Loucy (cell line): ENCODE results near the gene HCFC1.

Source experiments
- H2AFZ ChIP-seq: fragments of 200-600 bp; sonication (generic); 2 replicates; pipeline ENCODE4 v1.6.0; 2016; ENCODE audit warnings: antibody characterized with exemption, mild to moderate bottlenecking, low read length, moderate library complexity
- H3F3A ChIP-seq: fragments of 200-600 bp; 2 replicates; pipeline ENCODE4 v1.6.0; 2016; ENCODE audit warnings: antibody characterized with exemption, low read depth, mild to moderate bottlenecking
- H3K27me3 ChIP-seq: fragments of 200-600 bp; sonication (generic); 2 replicates; pipeline ENCODE4 v1.6.1; 2014; ENCODE audit warnings: low read length, mild to moderate bottlenecking; ENCODE audit not compliant: insufficient read depth, poor library complexity, severe bottlenecking
- H3K36me3 ChIP-seq: fragments of 200-600 bp; sonication (generic); 2 replicates; pipeline ENCODE4 v1.6.1; 2016; ENCODE audit warnings: low read length; ENCODE audit not compliant: insufficient read depth
- H3K4me1 ChIP-seq: fragments of 200-600 bp; sonication (generic); 2 replicates; pipeline ENCODE4 v1.5.1; 2014; ENCODE audit warnings: low read length, mild to moderate bottlenecking; ENCODE audit not compliant: insufficient read depth, poor library complexity, severe bottlenecking
- H3K4me2 ChIP-seq: fragments of 200-600 bp; sonication (generic); 2 replicates; pipeline ENCODE4 v1.6.0; 2014; ENCODE audit warnings: antibody characterized with exemption, low read length, low read depth, mild to moderate bottlenecking; ENCODE audit not compliant: poor library complexity, severe bottlenecking
- H3K4me3 ChIP-seq: fragments of 200-600 bp; sonication (generic); 2 replicates; pipeline ENCODE4 v1.5.1; 2014; ENCODE audit warnings: low read length, mild to moderate bottlenecking, mixed read lengths; ENCODE audit not compliant: poor library complexity, severe bottlenecking
- H3K79me2 ChIP-seq: fragments of 200-600 bp; sonication (generic); 2 replicates; pipeline ENCODE4 v1.6.1; 2014; ENCODE audit warnings: low read length; ENCODE audit not compliant: insufficient read depth
- H3K9ac ChIP-seq: fragments of 200-600 bp; sonication (generic); 2 replicates; pipeline ENCODE4 v1.6.0; 2014; ENCODE audit warnings: mild to moderate bottlenecking, low read depth, low read length, moderate library complexity; ENCODE audit not compliant: poor library complexity, severe bottlenecking
- H3K9me2 ChIP-seq: fragments of 200-600 bp; sonication (generic); replicated peaks from 2 replicates; pipeline ENCODE4 v1.6.1; 2016; ENCODE audit warnings: low read depth, low read length, mixed read lengths
- H3K9me3 ChIP-seq: fragments of 200-600 bp; sonication (generic); 2 replicates; pipeline ENCODE4 v1.6.1; 2014; ENCODE audit warnings: mild to moderate bottlenecking, antibody characterized with exemption, low read length, low read depth; ENCODE audit not compliant: insufficient read depth
- H4K20me1 ChIP-seq: fragments of 200-600 bp; sonication (generic); 2 replicates; pipeline ENCODE4 v1.6.0; 2014; ENCODE audit warnings: antibody characterized with exemption, low read length, mild to moderate bottlenecking; ENCODE audit not compliant: insufficient read depth, poor library complexity, severe bottlenecking
- CTCF ChIP-seq: fragments of 200-600 bp; sonication (generic); conservative IDR thresholded peaks from 2 replicates; pipeline ENCODE4 v1.5.1; 2014; ENCODE audit warnings: mild to moderate bottlenecking, antibody characterized with exemption, low read length
- EZH2phosphoT487 ChIP-seq: fragments of 200-600 bp; IDR thresholded peaks from 2 replicates; pipeline ENCODE4 v1.6.1; 2018; ENCODE audit warnings: antibody characterized with exemption, mild to moderate bottlenecking, moderate library complexity, borderline replicate concordance

The HCFC1 gene

DNA sequence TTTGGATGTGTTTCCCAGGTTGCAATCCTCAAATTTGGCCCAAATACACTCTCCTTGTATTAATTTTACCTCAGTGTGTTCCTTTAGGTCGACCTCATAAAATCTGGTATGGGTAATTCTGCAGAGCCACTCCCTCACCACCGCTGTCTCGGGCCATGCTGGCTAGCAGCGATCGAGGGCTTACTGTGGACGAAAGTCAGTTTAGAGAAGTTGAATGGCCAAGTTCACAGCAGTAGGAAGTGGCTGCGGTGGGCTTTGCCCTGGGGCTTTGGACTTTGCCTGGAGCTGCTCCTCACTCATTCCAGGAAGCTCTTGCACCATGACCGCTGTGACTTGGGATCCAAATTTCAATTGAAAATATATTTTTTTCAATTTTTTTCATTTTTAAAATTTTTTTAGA, 20.6 kb upstream of the HCFC1 start:
- no peaks in the 10 kb centered on the region for H3K79me2 ChIP-seq
- no peaks in the 10 kb centered on the region for H3K9me2 ChIP-seq
- peaks cover 3% of the 10 kb centered on the region for H3K4me1 ChIP-seq
- no peaks in the 10 kb centered on the region for H4K20me1 ChIP-seq
- H3K27me3 ChIP-seq: no peaks in the 10 kb centered on the region
- no peak overlapping the region for H3K4me2 ChIP-seq
- no peaks in the 10 kb centered on the region for H3K9me3 ChIP-seq
- H3F3A ChIP-seq: no peaks in the 10 kb centered on the region
- H3K4me3 ChIP-seq: no peak overlapping the region
- TF ChIP-seq CTCF (no peak), EZH2phosphoT487 (no peak)
- H2AFZ ChIP-seq: no peak overlapping the region
- no peaks in the 10 kb centered on the region for H3K36me3 ChIP-seq
- no peak overlapping the region for H3K9ac ChIP-seq

DNA sequence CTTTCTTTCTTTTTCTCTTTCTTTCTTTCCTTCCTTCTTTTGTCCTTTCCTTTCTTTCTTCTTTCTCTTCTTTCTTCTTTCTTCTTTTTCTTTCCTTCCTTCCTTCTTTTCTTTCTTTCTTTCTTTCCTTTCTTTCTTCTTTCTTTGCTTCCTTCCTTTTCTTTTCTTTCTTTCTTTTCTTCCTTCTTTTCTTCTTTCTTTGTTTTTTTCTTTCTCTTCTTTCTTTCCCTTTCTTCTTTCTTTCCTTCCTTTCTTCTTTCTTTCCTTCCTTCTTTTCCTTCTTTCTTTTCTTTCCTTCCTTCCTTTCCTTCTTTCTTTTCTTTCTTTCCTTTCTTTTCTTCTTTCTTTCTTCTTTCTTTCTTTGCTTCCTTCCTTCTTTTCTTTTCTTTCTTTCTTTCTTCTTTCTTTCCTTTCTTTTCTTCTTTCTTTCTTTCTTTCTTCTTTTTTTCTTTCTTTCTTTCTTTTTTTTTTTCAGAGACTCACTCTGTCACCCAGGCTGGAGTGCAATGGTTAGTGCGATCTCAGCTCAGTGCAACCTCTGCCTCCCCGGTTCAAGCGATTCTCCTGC, 19.5 kb upstream of the HCFC1 start:
- Histone ChIP-seq H3F3A (no peaks in the 10 kb centered on the region), H3K36me3 (no peaks in the 10 kb centered on the region), H3K4me3 (no peak overlapping the region), H3K4me2 (no peak overlapping the region), H3K9me3 (no peaks in the 10 kb centered on the region), H3K79me2 (no peaks in the 10 kb centered on the region), H3K9ac (no peak overlapping the region), H2AFZ (no peak overlapping the region), H3K27me3 (no peaks in the 10 kb centered on the region), H3K4me1 (peaks cover 3% of the 10 kb centered on the region), H3K9me2 (no peaks in the 10 kb centered on the region), H4K20me1 (no peaks in the 10 kb centered on the region)
- no peak for TF ChIP-seq EZH2phosphoT487
- TF ChIP-seq CTCF: no peak

DNA sequence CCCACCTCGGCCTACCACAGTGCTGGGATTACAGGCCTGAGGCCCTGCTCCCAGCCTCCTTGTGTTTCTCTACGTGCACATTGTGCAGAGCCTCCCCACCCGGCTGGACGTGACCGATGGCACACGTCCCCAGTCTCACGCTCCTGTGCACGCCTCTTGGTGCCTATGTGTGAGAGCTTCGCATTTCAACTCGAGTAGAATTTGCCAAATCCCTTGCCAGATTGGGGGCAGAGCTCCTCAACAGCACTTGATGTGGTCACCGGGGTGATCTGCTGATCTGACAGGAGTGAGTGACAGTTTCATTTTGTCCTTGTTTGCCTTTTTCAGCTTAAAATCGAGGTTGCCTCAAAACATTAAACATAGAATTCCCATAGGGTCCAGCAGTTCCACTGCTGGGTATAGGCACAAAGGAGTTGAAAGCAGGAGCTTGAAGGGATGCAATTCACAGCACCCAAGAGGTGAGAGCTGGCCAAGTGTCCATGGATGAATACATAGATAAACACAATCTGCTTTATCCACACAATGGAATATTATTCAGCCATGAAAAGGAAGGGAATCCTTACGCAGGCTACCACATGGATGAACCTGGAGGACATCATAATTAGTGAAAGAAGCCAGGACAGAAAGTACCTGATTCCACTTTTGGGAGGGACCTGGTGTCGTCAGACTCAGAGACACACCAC, 18.5 kb upstream of the HCFC1 start:
- H3K9me3 ChIP-seq: no peaks in the 10 kb centered on the region

More for the DNA sequence above, 18.5 kb upstream of the HCFC1 start:
- H3K4me3 ChIP-seq: no peak overlapping the region
- H3K9ac ChIP-seq: no peak overlapping the region
- no peak for TF ChIP-seq CTCF
- TF ChIP-seq EZH2phosphoT487: no peak
- H2AFZ ChIP-seq: no peak overlapping the region
- H3F3A ChIP-seq: no peaks in the 10 kb centered on the region
- H4K20me1 ChIP-seq: no peaks in the 10 kb centered on the region
- H3K4me2 ChIP-seq: no peak overlapping the region
- peaks cover 6% of the 10 kb centered on the region for H3K4me1 ChIP-seq
- H3K9me2 ChIP-seq: no peaks in the 10 kb centered on the region
- H3K79me2 ChIP-seq: no peaks in the 10 kb centered on the region
- H3K27me3 ChIP-seq: no peaks in the 10 kb centered on the region
- no peaks in the 10 kb centered on the region for H3K36me3 ChIP-seq
